Measurements from ENCODE around the gene COA3.

GRCh38 chr17:42778570-42778969 lies 19.9 kb downstream of the COA3 start:
- TF ChIP-seq EZH2phosphoT487 (IDR thresholded peaks at IDR 0.05; ENCODE audit: borderline replicate concordance) (no peak), CTCF (conservative IDR thresholded peaks at IDR 0.05; ENCODE audit: low read length) (no peak)

Data from Loucy (cell line).